Skeletal muscle tissue (tissue), 4 donors: ENCODE measurements around the gene RPRD1B. TPM values are rescaled to one million over a fixed set of nuclear protein-coding genes. Genes with fewer than 3 reads are reported as not detected.

Experiments used
- H3K27ac ChIP-seq: one replicate; pipeline ENCODE4 v1.7.0; 2013; ENCODE audit warnings: mild to moderate bottlenecking, low read depth, low read length, inconsistent platforms
- H3K27me3 ChIP-seq, 3 donors: one replicate each; pipeline ENCODE4 v1.7.0; 2013; ENCODE audit warnings: low read length in 3 of 3; ENCODE audit not compliant: control insufficient read depth in 3 of 3, insufficient read depth in 3 of 3
- H3K36me3 ChIP-seq, 3 donors: one replicate each; pipeline ENCODE4 v1.7.0; 2013; ENCODE audit warnings: low read length in 3 of 3; ENCODE audit not compliant: control insufficient read depth in 3 of 3, insufficient read depth in 3 of 3
- H3K4me1 ChIP-seq, 3 donors: one replicate each; pipeline ENCODE4 v1.7.0; 2013; ENCODE audit warnings: low read length in 3 of 3, mild to moderate bottlenecking in 3 of 3; ENCODE audit not compliant: control insufficient read depth in 3 of 3, insufficient read depth in 3 of 3
- H3K4me3 ChIP-seq, 3 donors: one replicate each; pipeline ENCODE4 v1.7.0; 2013; ENCODE audit warnings: low read length in 3 of 3
- H3K9ac ChIP-seq, 3 donors: one replicate each; pipeline ENCODE4 v1.7.0; 2013; ENCODE audit warnings: low read length in 3 of 3, mild to moderate bottlenecking in 3 of 3, moderate library complexity in 2 of 3, low read depth in 1 of 3
- H3K9me3 ChIP-seq, 3 donors: one replicate each; pipeline ENCODE4 v1.7.0; 2013; ENCODE audit warnings: low read length in 3 of 3; ENCODE audit not compliant: control insufficient read depth in 3 of 3
- total RNA-seq: library from RNA; depleted of rRNA; stranded (reverse); fragments of >200 nt; gene quantifications from one replicate; pipeline ENCODE4 v1.2.3, GENCODE V29; 2014
- donor health status: Osteomylitis.

Gene RPRD1B
- total RNA-seq, 1 donor from 2014 or later = 35.5 TPM

DNA sequence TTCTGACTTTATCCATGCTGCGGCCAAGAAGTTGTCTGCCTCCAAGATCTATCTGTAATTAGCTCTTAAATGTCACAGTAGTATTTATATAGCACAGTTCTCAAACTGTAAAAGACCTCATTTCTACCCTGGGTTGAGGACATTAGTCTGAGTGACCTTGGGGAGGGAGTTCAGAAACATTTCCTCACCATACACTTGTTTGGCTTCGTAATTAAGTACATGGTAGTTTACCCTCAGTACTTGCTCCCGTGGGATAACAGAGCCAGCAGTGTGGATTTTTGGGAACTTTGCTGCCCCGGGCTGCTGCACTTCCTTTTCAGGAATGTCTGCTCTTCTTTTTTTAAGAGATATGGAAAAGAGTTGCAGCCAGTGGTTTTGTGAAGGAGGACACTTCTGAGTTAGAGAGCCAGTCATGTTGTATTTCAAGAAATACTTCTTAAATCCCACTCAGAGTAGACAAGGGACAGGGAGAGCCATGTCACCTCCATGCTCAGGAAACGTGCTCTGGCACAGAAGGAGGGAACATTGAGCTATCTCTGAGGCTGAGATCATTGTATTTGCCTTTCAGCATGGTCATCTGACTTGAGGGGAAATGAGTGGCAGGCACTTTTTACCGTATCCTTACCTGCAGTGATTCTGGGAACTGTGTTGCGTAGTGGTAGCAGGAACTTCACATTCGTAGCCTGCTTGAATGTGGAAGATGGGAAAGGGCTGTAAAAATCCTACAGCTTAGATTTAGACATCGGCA lies 33.6 kb downstream of the RPRD1B start:
- H3K9me3 ChIP-seq = no peaks in the 10 kb centered on the region
- peak overlapping the region; percentile 57 to 65 (median 62) for H3K9ac ChIP-seq
- H3K27ac ChIP-seq = peak overlapping the region; percentile 94
- peaks cover 23 to 46% (median 30%) of the 10 kb centered on the region in 3 donors for H3K36me3 ChIP-seq
- H3K4me1 ChIP-seq = peaks cover 10 to 16% (median 14%) of the 10 kb centered on the region in 3 donors
- H3K27me3 ChIP-seq = no peaks in the 10 kb centered on the region
- H3K4me3 ChIP-seq = peak overlapping the region in 2 of 3 donors; percentile 41 to 44

GRCh38 chr20:38067717-38068365 lies 34.3 kb downstream of the RPRD1B start:
- H3K27ac ChIP-seq = peak overlapping the region; percentile 94
- peak overlapping the region; percentile 57 to 65 (median 62) for H3K9ac ChIP-seq
- peaks cover 19 to 40% (median 26%) of the 10 kb centered on the region in 3 donors for H3K36me3 ChIP-seq
- H3K4me3 ChIP-seq = peak overlapping the region; percentile 10 to 44 (median 41)
- no peaks in the 10 kb centered on the region for H3K9me3 ChIP-seq
- H3K27me3 ChIP-seq = no peaks in the 10 kb centered on the region
- H3K4me1 ChIP-seq = peaks cover 10 to 19% (median 17%) of the 10 kb centered on the region in 3 donors

DNA sequence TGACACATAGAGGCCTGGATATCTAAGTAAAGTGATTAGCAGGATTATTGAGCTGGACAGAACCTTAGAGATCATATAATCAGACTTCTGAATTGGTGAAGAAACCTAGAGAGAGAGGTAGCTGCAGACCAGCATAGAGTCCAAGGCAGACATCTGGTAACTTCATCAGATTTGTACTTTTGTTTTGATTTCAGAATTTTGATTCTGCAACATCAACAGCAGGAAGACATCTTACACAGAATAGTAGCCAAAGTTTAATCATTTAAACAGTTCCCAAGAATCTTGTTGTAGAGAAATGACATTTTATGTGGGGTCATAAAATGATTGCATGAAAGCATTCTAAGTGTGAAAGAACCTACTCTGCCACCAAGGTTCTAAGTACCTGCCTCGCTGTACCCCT lies 39.4 kb downstream of the RPRD1B start:
- Histone ChIP-seq H3K4me1 (peaks cover 30 to 45% (median 38%) of the 10 kb centered on the region in 3 donors), H3K36me3 (peaks cover 17 to 33% (median 21%) of the 10 kb centered on the region in 3 donors), H3K9ac (peak overlapping the region in 1 of 3 donors; percentile 5), H3K9me3 (no peaks in the 10 kb centered on the region), H3K4me3 (no peak overlapping the region), H3K27me3 (no peaks in the 10 kb centered on the region), H3K27ac (peak overlapping the region; percentile 84)

DNA sequence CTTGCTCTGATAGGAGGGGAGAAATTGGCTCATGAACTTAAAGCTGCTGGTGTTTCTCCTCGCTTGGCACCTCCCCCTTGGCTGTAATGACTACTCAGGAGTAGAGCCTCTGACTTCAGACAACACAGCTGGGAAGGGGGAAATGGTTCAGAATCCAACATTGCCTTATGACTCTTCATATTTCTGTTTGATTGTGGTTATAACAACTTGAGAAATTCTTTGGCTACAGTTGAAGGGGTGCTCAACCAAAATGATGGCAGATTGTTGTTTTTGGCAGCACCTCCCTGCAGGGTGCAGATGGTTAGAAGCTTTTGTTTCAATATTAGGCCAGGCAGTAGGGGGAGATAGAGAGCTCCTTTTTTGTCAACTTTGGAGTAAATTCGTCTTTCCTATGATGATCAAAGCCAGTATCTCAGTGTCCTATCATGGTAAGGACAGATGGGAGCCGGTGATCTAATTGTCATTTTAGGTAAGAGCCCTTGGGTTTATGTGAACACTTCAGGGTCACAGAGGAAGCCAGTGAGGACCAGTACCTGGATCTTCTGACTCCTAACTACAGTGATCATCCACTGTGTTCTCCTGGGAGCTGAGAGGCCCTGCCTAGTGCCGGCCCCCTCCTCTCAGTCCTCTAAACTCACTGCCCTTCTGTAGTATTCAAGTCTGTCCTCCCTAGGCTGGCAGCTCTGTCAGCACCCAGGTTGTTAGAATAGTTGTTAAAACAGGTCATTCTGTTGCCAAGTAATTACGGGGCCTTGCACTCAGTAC lies 39.9 kb downstream of the RPRD1B start:
- Histone ChIP-seq H3K4me3 (peak overlapping the region in 1 of 3 donors; percentile 36), H3K27me3 (no peaks in the 10 kb centered on the region), H3K4me1 (peaks cover 30 to 41% (median 36%) of the 10 kb centered on the region in 3 donors), H3K27ac (peak overlapping the region; percentile 84), H3K36me3 (peaks cover 17 to 29% (median 21%) of the 10 kb centered on the region in 3 donors), H3K9me3 (no peaks in the 10 kb centered on the region), H3K9ac (peak overlapping the region in 2 of 3 donors; percentile 5 to 24)

GRCh38 chr20:38075161-38075998 lies 41.8 kb downstream of the RPRD1B start:
- Histone ChIP-seq H3K9ac (peak overlapping the region in 1 of 3 donors; percentile 64), H3K27ac (peak overlapping the region; percentile 84), H3K4me1 (peaks cover 30 to 41% (median 36%) of the 10 kb centered on the region in 3 donors), H3K4me3 (peak overlapping the region in 2 of 3 donors; percentile 0 to 9), H3K9me3 (no peaks in the 10 kb centered on the region), H3K36me3 (peaks cover 10 to 23% (median 12%) of the 10 kb centered on the region in 3 donors), H3K27me3 (no peaks in the 10 kb centered on the region)

DNA sequence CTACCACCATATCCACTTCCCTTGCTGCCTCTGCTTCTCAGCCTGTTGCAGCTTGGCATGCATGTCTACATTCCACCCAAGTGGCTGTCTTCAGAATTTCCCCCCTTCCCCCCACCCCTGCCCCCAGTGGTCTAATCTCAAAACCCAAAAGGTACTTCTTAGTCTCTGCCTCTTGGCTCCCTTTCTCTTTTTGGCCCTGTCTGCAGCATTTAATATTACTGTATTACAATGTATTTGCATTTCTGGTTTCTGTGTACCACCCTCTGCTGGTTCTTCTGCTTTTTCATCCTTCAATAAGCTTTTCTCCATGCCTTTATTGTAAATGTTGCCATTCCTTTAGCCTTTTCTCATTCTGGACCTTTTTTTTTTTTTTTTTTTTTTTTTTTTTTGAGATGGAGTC lies 43.0 kb downstream of the RPRD1B start:
- Histone ChIP-seq H3K9ac (no peak overlapping the region), H3K27ac (peak overlapping the region; percentile 84), H3K4me1 (peaks cover 30 to 41% (median 36%) of the 10 kb centered on the region in 3 donors), H3K9me3 (no peaks in the 10 kb centered on the region), H3K36me3 (peaks cover 2 to 16% (median 7%) of the 10 kb centered on the region in 3 donors), H3K27me3 (no peaks in the 10 kb centered on the region), H3K4me3 (no peak overlapping the region)

DNA sequence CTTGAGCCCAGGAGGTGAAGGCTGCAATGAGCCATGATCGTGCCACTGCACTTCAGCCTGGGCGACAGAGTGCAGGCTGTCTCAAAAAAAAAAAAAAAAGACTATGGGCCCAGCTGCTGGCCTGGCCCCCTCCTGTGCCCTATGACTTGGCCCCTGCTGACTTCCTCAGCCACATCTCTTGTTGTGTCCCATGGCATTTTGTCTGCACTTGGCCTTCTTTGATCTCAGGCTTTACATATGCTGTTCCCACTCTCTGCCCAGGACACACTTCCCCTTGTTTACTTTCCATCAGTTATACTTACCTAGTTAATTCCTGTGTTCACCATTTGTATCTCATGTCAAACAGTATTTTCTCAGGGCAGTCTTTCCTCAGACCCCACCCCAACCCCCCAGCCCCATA lies 44.5 kb downstream of the RPRD1B start:
- no peak overlapping the region for H3K4me3 ChIP-seq
- H3K27ac ChIP-seq = peak overlapping the region; percentile 42
- peaks cover 28 to 35% (median 30%) of the 10 kb centered on the region in 3 donors for H3K4me1 ChIP-seq

DNA sequence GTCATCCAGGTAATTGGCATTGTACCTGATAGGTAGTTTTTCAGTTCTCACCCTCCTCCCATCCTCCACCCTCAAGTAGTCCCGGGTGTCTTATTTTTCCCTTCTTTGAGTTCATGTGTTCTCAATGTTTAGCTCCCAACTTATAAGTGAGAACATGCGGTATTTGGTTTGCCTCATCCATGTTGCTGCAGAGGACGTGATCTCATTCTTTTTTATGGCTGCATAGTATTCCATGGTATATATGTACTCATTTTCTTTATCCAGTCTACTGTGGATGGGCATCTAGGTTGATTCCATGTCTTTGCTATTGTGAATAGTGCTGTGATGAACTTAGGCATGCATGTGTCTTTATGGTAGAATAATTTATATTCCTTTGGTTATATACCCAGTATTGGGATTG lies 45.8 kb downstream of the RPRD1B start:
- Histone ChIP-seq H3K27me3 (no peaks in the 10 kb centered on the region), H3K27ac (no peak overlapping the region), H3K4me1 (peaks cover 16 to 33% (median 21%) of the 10 kb centered on the region in 3 donors), H3K4me3 (no peak overlapping the region), H3K9ac (no peak overlapping the region), H3K9me3 (no peaks in the 10 kb centered on the region), H3K36me3 (peaks cover 2 to 15% (median 7%) of the 10 kb centered on the region in 3 donors)

More for the DNA sequence above, 44.5 kb downstream of the RPRD1B start:
- Histone ChIP-seq H3K27me3 (no peaks in the 10 kb centered on the region), H3K9me3 (no peaks in the 10 kb centered on the region), H3K36me3 (peaks cover 2 to 15% (median 7%) of the 10 kb centered on the region in 3 donors), H3K9ac (no peak overlapping the region)

GRCh38 chr20:38081575-38081974 lies 48.0 kb downstream of the RPRD1B start:
- Histone ChIP-seq H3K4me1 (peaks cover 0 to 21% (median 11%) of the 10 kb centered on the region in 3 donors), H3K9ac (no peak overlapping the region), H3K9me3 (no peaks in the 10 kb centered on the region), H3K27ac (no peak overlapping the region), H3K36me3 (peaks cover 2 to 23% (median 22%) of the 10 kb centered on the region in 3 donors), H3K4me3 (no peak overlapping the region), H3K27me3 (no peaks in the 10 kb centered on the region)
